HG02798 (cell line): ENCODE measurements around the gene NRG3.

Source experiments
- ATAC-seq: cut with Tn5 transposase; IDR thresholded peaks from one replicate; pipeline ENCODE4 v1.9.1; 2021; ENCODE audit warnings: mild to moderate bottlenecking; ENCODE audit not compliant: unreplicated experiment, poor library complexity

Gene NRG3

DNA sequence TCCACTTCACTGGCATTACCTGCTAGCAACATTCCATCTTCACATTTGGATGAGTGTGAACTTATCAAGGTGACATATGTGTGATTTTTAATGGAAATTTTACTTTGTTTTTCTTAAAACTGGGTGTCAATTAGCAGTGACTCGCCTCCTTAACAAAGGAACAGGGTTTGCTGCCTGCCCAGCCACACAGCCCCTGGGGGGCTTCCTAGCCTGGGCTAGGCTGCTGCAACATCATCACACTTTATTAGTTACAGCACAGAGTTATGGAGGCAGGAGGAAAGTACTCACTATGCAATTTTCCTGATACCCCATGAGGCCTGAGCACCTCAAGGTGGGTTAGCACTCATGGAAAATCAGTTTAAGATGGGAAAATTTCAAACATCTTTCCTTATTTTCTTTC lies 861.3 kb downstream of the NRG3 start:
- no peak for ATAC-seq

DNA sequence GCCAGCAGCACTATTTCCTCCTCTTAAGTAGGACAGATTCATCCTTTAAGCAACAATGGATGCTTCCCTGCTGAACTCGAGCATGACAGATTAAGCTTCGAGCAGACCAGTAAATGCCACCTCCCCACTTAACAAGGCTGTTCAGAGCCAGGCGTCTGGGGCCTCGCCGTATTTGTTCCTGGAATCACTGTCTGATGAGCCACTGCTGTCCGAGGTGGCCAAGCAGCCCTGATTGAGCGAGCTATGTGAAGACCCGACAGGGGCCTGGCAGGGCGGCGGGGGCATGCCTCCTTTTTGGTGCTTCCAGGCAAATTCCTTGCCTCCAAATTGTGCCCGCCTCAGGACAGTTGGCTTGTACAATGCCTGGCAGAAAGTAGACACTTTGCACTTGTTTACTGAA lies 862.6 kb downstream of the NRG3 start:
- ATAC-seq, result no peak

DNA sequence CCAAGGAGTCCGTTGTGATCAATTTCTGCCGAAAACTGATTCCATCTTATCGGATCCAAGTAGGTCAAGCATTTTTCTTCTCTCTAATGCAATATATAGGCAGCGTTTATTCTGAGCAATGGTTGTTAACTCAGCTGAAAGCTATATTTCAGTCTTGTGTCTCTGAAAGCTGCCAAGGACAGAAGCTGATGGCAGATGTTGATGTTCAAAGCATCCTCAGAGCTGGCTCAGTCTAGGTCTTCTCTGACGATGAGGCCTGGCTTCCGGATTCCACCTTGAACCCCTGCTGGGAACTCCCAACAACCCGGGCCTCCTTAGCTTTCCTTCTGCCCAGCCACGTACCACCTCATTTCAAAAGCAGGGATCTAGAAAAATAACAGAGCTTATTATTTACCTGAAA lies 863.6 kb downstream of the NRG3 start:
- ATAC-seq, result no peak

DNA sequence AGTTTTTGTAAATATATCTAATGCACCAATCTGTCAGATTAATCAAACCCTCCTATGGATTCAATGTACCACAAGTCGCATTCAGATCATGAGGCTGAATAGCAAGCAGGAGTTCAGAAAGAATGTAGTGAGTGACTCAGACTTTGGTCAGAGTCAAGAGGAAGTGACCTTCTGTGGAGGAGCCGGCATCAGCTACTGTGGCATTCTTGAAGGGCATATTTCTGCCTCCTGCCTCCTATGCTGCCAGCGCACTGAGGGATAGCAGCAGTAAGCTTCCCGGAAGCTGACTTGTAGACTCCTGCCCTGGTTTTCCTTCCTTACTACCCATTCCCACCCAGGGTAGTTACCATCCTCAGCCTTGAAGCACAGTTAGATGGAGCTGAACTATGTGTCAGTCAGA lies 867.5 kb downstream of the NRG3 start:
- no peak for ATAC-seq

DNA sequence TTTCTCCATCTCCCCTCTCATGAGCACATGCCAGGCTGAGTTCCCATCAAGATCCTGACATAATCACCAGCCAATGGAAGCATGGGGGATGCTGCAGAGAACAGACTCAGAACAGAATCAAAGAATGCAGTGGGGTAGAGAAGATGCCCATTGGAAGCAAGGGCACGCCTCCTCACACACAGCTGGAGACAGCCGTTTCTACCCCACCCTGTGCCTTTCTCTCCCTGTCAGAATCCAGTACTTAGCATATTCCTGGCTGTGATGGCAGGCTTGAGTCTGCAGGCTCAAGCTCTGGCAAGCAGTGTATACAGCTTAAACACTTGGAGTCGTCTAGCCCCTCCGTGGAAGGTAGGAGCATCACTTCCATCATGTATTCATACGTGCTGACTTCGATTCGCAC lies 867.9 kb downstream of the NRG3 start:
- ATAC-seq, result no peak

DNA sequence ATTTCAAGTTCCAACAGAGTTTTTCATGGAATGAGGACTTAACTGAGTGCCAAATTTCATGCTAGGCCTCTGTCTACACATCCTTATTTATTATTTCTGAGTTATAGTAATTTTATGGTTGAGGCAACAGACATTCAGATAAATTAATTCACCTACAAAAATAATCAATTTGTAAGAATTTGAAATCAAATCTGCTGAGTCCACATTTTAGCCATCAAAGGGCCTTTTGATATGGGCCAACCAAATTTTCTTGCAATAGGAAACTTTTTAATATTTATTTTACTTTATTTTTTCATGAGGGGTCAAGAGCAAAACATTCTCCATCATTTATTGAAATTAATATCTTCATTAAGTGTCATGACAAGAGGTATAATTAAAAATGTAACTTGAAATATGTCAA lies 875.5 kb downstream of the NRG3 start:
- no peak for ATAC-seq

DNA sequence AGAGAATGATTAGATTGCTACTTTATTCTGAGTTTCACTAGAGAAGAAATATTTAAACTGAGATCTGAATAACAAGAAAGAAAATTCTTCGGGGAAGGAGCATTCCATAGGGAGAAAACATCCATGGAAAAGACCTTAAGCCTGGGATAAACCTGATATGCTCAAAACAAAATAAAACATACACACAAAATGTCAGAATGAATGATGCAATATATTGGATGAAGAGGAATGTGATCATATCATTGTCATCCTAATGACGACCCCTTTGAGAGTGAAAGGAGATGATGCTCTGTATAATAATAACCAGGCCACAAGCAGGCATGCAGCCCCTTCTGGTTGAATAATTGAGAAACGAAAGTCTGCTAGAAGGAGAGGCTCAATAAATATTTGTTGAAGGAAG lies 882.4 kb downstream of the NRG3 start:
- no peak for ATAC-seq

DNA sequence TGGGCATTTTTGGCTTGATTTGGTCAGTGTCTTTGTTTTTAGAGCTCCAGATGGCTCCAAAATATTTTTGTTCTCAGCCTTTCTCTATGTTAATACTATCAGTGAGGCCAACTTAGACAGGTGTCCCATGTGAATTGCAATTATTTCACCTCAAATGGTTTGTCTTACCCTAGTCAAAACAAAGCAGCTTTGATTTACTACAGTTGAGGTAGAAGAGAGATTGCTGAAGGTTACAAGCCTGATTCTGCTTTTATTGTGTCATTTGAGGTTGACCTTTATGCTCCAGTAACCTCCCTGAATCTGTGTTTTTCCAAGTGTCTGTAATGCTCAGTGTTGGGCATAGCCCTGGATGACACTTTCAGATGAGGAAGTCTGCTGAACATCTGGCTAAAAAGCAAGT lies 882.9 kb downstream of the NRG3 start:
- no peak for ATAC-seq

DNA sequence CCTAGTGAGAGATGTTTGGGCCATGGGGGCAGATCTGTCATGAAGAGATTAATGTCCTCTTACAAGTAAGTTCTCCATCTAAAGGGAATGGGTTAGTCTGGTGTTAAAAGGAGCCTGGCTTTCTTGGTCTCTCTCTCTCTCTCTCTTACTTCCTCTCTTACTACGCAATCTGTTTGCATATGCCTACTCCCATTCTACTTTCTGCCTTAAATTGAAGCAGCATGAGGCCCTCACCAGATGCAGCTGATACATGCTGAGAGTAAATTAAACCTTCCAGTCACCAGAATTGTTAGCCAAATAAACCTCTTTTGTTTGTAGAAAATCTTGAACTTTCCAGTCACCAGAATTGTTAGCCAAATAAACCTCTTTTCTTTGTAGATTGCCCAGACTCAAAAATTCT lies 884.1 kb downstream of the NRG3 start:
- ATAC-seq, result no peak

DNA sequence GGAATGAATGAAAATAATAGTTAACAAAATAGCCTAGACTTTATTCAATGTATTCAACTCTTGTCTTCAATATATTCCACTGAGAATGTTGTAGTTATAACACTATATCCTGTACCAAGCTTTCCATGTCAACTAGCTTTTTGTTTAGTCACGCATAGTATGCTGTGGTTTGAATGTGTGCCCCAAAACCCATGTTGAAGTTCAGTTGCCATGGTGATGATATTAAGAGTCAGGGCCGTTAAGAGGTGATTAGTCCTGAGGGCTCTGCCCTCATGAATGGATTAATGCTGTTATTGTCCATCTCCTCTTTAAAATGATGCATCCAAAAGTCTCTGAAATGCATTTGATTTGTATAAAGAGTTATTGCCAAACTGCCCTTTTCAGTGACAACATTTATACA lies 887.6 kb downstream of the NRG3 start:
- no peak for ATAC-seq

DNA sequence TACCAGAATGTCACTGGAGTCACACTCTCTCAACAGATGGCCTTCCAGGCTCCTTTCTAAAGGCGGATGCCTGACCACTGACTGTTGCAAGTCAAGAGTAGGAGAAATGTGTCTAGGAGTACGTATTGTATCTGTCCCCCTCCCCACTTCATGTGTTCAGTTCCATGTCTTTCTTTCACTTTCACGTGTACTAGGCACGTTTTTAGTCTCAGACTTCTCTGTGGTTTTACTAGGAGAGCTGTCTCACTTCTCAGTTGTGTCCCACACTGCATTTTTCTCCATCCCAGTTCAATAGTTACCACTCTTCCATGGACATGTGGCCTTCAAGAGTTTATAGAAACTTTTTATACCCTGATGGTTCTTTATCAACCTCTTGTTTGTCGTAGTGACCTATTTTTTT lies 893.0 kb downstream of the NRG3 start:
- no peak for ATAC-seq

DNA sequence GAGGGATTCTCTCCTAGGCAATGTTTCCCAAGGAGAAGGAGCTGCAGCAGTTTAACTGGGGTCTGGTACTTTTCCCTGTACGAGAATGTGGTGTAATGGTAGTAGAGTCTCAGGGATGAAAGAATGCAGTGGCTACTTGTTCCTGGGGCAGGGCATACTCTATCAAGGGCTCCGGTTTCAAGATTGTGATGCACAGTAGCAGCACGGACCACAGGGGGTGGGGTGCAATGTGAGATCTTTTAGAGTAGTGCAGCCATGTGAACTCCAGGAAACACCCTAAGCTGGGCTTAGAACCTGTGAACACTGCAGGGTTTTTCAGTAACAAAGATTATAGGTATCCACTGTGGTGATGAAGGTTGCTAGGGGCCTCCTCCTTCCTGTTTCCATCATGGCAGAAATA lies 903.9 kb downstream of the NRG3 start:
- no peak for ATAC-seq

DNA sequence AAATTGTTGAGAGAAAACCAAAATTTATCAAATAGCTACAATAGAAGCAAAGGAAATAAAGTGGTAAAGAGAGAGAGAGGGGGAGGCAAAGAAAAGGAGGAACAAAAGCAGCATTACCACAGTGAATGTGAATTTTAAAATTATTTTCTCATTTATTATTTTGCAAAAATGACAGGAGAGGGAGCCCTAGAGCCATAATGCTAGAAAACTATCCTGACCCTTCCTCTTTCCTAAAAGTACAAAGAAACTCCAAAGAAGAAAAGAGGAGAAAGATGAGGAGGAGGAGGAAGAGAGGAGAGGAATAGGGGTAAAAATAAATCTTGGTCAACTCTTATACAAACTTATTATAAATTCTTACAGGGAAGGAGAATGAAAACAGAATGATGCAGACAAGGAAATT lies 921.5 kb downstream of the NRG3 start:
- no peak for ATAC-seq

DNA sequence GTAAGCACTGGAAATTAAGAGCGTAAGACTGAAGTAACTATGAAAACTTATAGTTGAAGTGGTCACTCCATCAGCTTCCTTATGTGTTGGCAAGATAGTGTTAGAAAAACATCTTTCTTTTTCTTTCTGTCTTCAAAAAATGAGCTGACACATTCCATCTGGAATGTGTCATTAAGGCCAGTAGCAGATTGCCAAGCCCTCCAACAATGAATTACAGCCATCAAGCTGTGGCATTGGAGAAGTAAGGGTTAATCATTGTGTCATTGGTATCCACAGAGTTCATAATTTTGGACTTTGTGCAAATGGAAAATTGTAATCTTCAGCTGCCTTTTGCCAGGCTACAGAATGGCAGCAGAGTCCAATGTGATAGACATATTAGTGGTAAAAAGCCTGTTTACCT lies 926.3 kb downstream of the NRG3 start:
- no peak for ATAC-seq

DNA sequence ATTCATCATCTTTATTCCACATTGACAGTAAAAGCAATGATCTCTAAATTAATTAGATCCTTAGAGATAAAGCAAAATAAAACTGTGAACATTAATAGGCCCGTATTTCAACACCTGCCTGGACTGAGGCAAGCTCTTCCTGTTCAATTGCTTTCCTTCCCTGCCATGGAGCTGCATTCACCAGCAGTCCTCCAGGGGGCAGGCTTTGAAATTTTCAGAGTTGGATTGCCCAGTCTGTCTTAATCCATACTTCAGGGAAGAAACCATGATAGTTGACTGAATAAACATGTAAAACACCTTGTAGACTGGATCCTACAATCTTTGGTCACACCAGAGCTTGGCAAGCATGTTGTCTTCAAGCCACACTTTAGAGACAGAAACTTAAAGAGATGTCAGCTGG lies 936.6 kb downstream of the NRG3 start:
- no peak for ATAC-seq

DNA sequence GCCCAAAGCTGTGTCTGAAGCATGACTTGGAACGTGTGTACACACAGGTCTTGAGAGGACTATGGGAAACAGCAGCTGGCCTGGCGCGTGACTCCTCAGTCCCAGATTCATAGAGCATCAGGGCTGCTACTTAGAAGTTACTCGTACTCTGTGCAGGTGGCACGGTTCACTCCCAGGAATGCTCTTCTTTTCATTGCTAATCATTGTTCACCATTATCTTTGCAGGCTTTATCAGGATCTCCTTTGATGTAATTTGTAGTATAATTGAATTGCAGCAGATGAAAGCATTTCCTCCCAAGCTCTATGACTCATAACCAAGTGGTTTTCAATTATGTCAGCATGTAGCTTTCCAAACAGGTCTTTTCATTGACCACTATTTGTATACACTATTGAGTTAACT lies 938.9 kb downstream of the NRG3 start:
- no peak for ATAC-seq

DNA sequence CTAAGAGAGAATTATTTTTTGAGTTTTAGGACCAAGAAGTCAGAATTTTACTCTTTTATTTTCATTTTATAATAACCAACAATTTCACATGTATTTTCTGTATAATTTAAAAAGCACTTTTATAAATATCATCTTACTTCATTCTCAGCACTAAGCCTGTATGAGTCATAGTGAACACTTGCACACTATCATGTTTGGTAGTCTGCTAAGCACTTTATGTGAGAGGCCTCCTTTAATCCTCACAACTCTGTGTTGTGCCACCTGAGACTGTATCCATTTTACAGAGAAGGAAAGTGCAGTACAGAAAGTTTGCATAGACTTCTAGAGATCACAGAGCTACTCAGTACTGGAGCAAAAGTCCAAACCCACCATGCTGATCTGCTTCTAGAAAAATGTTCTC lies 939.6 kb downstream of the NRG3 start:
- no peak for ATAC-seq

DNA sequence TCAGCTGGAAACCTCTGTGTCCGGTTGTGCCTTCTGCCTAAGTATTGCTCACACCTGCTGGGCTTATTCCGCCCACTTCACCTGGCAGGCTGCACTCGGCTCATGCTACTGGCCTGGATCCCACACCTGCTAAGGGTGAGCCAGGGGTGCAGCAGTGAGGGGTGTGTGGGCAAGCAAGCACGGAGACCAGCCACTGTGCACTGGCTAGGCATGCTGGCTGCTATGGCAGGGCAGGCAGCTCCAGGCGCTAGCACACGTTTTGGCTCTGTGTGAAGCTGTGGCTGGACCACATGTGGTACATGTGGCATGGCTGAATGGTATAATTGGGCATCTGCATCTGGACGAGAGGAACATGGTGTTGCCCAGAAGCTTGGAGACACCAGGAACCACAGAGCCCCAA lies 940.7 kb downstream of the NRG3 start:
- no peak for ATAC-seq

DNA sequence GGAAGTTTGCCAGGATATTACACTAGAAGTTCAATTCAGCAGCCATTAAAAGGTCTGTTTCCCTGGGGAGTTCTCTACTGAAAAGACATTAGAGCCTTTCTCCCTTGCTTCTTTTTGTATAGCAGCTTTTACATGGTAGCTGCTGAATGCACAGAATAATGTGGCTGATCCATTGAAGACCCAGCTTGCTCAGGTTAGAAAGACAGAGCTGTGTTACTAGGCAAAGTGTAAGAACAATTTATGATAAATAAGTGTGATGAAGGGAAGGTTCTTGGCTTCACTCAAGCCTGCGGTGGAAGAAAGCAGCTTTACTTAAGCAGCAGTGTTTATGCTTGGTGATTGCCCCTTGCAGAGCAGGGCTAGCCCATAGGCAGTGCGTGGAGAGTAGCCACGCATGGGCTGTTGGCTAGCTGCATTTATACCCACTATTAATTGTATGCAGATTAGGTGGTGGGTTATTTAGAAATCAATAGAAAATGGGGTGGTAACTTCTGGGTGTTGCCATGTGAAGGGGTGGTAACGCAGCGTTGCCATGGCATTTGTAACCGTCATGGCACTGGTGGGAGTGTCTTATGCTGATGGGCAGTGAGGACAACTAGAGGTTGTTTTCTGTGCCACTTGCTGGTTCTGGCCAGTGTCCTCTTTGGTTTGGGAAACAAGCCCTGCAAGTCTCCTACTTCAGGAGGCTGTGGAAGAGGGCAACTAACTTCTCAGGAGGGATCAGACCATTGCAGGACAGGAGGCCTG lies 942.9 kb downstream of the NRG3 start:
- ATAC-seq, result no peak

DNA sequence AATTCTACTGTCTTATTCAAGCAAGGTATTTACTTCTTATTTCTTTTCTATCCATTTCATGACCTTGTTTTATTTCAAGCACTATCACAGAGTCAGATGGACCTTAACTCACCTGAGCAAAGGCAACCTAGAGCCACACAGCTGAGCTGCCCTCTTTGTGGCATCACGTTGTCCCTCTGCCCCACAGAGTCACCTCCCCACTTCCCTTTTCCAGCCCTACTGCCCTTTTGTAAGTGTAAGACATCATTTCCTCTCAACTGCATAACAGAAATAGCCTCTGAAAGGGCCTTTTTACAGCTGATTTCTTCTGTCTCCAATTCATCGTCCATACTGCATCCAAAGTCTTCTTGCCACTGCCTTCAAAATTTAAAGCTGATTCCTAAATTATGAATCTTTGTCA lies 946.0 kb downstream of the NRG3 start:
- no peak for ATAC-seq

DNA sequence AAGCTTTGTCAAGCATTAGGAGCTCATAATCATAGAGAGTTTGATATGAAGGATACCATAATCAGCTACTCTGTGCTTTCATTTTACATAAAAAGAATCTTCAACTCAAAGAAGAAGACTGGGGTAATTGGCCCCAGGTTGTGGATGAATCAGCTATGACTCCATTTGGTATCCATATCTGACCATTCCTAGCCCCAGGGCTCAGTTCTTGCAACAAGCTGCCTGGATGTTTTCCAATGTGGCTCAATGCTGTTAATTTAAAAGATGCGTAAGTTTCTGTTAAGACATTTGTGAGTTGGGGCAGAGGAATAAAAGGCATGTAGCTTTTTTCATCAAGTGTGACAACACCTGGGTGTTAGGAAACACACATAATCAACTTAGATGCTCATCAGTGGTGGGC lies 951.1 kb downstream of the NRG3 start:
- ATAC-seq, result no peak

DNA sequence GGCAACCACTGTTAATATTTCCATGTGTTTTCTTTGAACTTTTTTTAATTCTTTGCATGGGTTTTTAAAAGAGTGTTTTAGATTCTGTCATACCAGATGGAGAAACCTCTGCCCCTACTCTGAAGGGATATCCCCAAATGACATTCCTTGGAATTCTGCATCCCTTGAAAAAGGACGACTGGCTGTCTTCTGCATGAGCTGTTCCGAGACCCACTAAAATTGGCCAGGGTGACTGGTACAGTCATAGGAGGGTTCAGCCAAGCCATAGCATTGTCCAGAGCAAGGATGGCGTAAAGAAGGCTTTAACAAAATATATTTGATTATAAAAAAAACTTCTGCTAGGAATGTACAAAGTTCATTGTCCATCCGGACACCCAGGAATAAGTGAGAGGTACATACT lies 952.9 kb downstream of the NRG3 start:
- no peak for ATAC-seq

DNA sequence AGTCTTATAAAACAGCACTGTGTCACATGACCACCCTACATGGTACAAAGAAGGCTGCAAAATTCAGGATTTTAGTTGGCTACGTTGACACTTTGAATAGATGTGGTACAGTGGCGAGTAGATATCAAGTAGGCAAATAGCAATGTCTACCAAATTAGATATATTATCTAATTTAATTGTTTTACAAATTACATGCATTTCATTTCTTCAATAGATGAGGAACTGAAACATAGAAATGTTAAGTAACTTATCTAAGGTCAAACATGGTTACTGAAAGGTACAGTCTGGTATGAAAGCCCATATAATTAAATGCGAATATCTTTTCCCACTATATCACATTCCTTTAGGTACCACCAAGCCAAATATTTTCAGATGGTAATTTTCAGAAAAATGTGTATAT lies 972.2 kb downstream of the NRG3 start:
- no peak for ATAC-seq
